Daoy (cell line): ENCODE measurements around the gene HERC6. TPM values are rescaled to one million over a fixed set of nuclear protein-coding genes. Genes with fewer than 3 reads are reported as not detected.
"Not testable (repeated sequence)": the region's sequence is repeated elsewhere in the genome, so short reads cannot be mapped to it uniquely, and the experiment has no call there.

Experiments used
- DNase-seq: peaks from one replicate; pipeline ENCODE4 v3.0.0-alpha.2; 2015; ENCODE audit warnings: low read depth
- total RNA-seq: library from RNA; depleted of rRNA; stranded (reverse); fragments of >200 nt; shearing (Covaris generic); gene quantifications from 2 replicates; pipeline ENCODE4 v1.2.3, GENCODE V29; 2014; rRNA removed

Gene HERC6
- 3.4 and 5.8 TPM in 2 replicates for total RNA-seq

- DNase-seq, result peak; percentile 80
Measured at GRCh38 chr4:88378691-88379559, at the start of gene HERC6. HERC6 (plus strand) TSS chr4:88378852; CDS start chr4:88378922, 70 bp downstream.

- no peak for DNase-seq
Measured at GRCh38 chr4:88333741-88334405, 44.8 kb upstream of the HERC6 start.

- no peak for DNase-seq
Measured at GRCh38 chr4:88335092-88335665, 43.5 kb upstream of the HERC6 start.

- DNase-seq, result peak; percentile 60
Measured at GRCh38 chr4:88341227-88342192, 37.1 kb upstream of the HERC6 start.

DNA sequence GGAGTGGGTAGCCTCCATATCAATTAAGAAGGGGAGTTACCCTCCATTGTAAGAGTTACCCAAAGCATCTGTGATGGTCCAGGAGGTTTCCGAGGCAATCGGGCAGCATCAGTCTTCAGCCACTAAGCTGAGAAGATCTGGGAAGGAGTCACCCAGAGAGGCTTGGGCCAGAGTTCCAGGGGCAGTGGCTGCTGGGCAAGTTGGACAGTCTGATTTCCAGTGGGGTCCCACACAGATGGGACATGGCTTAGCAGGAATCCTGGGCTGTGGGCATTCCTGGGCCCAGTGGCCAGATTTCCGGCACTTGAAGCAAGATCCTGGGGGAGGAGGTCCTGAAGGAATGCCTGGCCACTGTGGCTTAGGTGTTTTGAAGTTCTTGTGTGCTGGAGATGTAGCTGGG is 31.8 kb upstream of the HERC6 start:
- not testable (repeated sequence) for DNase-seq

- DNase-seq, result not testable (repeated sequence)
Measured at GRCh38 chr4:88348761-88349160, 29.9 kb upstream of the HERC6 start.

DNA sequence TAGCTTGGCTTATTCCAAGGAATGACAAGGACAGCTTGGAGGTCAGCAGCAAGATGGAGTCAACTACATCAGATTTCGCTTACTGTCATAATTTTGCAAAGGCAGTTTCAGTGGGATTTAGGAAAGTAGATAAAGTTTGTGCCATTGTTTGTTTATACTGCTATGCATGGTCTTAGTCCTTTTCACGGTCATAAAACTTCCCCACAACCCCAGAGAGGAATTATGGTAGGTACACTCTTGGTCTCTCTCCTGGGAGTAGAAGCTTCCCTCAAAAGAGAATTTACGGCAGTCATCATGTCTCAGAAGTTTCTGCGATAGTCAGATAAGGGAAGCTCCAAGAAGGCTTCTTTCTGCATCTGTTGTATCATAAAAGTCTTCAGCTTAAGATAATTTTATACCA is 27.9 kb upstream of the HERC6 start:
- no peak for DNase-seq

GRCh38 chr4:88352062-88352740 is 26.5 kb upstream of the HERC6 start:
- no peak for DNase-seq

GRCh38 chr4:88353324-88353723 is 25.3 kb upstream of the HERC6 start:
- DNase-seq, result no peak

DNA sequence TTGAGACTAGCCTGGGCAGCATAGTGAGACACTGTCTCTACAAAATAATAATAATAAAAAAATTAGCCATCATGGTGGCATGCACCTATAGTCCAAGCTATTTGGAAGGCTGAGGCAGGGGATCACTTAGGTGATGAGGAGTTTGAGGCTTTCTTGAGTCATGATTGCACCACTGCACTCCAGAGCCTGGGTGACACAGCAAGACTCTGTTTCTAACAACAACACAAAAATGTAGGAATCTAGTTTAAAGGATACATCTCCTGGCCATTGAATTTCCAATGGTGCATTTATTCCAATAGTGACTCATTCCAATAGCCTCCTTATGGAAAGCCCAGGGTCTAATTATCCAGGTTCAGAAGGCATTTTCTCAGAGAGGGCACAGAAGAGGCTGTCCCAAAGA is 21.9 kb upstream of the HERC6 start:
- DNase-seq, result no peak

GRCh38 chr4:88357262-88357661 is 21.4 kb upstream of the HERC6 start:
- DNase-seq, result no peak

GRCh38 chr4:88359558-88359957 is 19.1 kb upstream of the HERC6 start:
- no peak for DNase-seq

GRCh38 chr4:88360256-88360655 is 18.4 kb upstream of the HERC6 start:
- no peak for DNase-seq

DNA sequence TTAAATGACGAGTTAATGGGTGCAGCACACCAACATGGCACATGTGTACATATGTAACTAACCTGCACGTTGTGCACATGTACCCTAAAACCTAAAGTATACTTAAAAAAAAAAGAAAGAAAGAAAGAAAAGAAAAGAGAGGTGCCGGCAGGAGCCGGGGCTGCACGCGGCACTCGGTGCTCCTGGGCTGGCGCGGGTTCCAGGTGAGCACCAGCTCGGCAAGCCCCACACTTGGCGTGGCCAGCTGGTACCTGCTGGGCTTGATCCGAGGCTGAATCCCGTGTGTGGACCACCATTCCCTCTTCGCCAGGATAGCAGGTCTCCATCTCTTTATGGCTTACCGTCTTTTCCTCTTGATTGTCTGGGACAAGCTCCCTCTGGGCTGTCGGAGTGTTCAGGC is 17.9 kb upstream of the HERC6 start:
- DNase-seq, result no peak

GRCh38 chr4:88361217-88361773 is 17.4 kb upstream of the HERC6 start:
- DNase-seq, result peak; percentile 11

DNA sequence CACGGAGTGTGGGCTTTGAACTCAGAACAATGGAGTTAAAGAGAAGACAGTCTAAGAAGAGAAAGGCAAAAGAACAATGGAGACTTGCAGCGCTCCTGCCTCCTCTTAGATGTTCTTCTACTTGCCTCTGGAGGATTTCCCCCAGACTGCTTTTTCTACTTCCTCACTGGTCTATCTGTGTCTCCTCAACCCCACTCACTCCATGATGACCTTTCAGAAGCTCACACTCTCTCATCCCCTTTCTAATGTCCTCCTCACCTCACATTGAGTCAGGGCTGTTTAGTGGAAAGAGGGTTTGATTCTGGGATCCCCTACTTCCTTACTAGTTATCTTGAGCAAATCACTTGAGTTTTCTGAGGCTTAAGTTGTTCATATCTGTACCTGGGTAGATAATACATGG is 12.2 kb upstream of the HERC6 start:
- DNase-seq, result no peak

DNA sequence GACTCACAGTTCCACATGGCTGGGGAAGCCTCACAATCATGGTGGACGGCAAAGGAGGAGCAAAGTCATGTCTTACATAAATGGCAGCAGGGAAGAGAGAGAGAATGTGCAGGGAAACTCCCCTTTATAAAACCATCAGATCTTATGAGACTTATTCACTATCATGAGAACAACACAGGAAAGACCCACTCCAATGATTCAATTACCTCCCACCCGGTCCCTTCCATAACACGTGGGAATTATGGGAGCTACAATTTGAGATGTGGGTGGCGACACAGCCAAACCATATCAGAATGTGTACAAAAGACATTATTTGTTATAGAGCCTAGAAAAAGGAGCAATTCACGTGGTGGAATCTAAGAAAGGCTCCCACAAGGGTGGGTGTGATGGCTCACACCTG is 10.8 kb upstream of the HERC6 start:
- DNase-seq, result no peak

- DNase-seq, result peak; percentile 6
Measured at GRCh38 chr4:88369180-88369812, 9.4 kb upstream of the HERC6 start.

DNA sequence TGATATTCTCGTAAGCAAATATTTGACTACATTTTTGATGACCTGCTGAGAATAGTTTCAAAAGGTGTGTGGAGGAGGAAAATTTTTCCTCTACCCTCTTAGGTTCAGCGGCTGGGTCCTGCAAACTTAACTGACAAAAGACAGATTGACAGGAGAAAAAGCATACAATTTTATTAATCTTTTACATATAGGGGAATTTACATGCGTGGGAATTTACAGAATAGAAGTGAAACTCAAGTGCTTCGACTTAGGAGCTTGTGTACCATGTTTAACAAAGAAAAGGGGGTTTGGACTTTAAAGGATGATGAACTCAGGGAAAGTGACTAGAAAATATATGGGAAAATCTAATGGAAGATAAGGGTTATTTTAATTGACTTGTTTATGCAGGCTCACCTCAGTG is 2.5 kb downstream of the HERC6 start:
- DNase-seq, result no peak

DNA sequence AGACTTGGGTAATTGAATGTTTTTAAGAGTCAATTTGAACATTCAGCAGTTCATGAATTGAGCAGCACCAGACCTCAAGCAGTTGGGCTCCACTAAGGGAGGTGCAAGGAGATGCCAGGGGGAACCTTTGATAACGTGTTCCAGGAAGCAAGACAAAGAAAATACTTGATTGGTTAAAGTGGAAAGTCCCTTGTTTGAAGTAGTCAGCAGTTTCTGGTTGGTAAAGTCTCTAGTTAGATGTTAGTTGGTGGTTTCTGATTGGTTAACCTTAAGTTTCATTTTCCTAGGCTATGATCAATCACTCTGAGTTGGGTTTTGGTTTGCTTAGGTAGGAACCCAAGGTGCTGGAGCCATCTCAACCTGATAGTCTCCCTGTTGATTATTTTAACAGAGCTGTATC is 4.0 kb downstream of the HERC6 start:
- DNase-seq, result no peak
